ENCODE results near the gene CLIC4. TPM values are rescaled to one million over a fixed set of nuclear protein-coding genes. Genes with fewer than 3 reads are reported as not detected.
"Not testable (repeated sequence)": the region's sequence is repeated elsewhere in the genome, so short reads cannot be mapped to it uniquely, and the experiment has no call there.

CLIC4 gene
- total RNA-seq, result 10 to 100 TPM; 37.3 to 74.5 (median 45.6) TPM

DNA sequence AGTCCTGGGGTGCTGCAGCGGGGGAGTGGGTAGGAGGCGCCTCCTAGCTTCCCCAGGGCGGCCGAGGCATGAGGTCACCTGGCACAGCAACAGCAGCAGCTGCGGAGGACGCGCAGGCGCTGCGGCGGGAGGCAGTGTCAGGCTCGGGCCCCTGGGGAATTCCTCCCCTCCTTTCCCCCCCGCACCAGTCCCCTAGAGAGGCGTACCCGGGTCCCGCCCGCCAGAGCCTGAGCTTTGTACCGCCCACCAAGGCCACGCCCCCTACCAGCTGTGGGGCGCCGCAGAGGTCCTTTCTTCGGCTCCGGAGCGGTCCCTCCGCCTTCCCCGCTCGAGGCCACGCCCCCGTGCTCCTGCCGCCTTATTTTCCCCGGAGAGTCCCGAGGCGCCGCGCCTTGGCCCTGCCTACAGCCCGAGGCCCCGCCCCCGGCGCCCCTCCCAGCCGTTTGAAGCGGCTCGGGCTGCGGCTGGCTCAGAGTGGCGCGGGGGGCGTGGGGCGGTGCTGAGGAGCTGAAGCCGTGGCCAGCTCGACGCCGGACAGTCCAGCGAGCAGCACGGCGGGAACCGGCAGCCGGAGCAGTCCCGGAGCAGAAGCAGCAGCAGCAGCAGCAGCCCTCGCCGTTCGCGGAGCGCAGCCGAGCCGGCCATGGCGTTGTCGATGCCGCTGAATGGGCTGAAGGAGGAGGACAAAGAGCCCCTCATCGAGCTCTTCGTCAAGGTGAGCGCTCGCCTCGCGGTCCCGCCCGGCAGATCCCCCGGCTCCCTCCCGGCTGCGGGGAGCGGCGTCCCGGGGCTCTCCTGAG lies at the start of gene CLIC4:
Gene CLIC4 (plus strand): TSS at position 537 of the 800 bp plus-strand sequence. CDS start 107 bp downstream, at position 644.
- no peaks in the 10 kb centered on the region for H3K9me3 ChIP-seq
- in situ Hi-C loops (cut with MboI; ENCODE audit: low sequenced_read_pairs in 4 of 4), result no loop called here
- intact Hi-C loops (cut with DNase I; ENCODE audit: low total_unique reads), result loop anchor here (1.0 to 5.0 kb wide), 4 partner anchors 47 to 102 kb away; partner anchors contain the start of gene SRRM1
- H3K27ac ChIP-seq, result peak within 1 kb of the TSS; percentile 78 to 89 (median 82)
- DNase-seq (peak; percentile 98), ATAC-seq (peak; percentile 88 to 89)
- peak; percentile 92 to 97 for TF ChIP-seq POLR2A (IDR thresholded peaks at IDR 0.05)
- TF ChIP-seq, protein P1, sequence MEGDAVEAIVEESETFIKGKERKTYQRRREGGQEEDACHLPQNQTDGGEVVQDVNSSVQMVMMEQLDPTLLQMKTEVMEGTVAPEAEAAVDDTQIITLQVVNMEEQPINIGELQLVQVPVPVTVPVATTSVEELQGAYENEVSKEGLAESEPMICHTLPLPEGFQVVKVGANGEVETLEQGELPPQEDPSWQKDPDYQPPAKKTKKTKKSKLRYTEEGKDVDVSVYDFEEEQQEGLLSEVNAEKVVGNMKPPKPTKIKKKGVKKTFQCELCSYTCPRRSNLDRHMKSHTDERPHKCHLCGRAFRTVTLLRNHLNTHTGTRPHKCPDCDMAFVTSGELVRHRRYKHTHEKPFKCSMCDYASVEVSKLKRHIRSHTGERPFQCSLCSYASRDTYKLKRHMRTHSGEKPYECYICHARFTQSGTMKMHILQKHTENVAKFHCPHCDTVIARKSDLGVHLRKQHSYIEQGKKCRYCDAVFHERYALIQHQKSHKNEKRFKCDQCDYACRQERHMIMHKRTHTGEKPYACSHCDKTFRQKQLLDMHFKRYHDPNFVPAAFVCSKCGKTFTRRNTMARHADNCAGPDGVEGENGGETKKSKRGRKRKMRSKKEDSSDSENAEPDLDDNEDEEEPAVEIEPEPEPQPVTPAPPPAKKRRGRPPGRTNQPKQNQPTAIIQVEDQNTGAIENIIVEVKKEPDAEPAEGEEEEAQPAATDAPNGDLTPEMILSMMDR (IDR thresholded peaks at IDR 0.05 in 4 of 5, conservative IDR thresholded peaks at IDR 0.05 in 1 of 5), result peak in 3 of 5 experiments; percentile 26 to 49 (median 46)
- H3K4me3 ChIP-seq, result peak within 1 kb of the TSS; percentile 63 to 90 (median 68)
- H3K36me3 ChIP-seq, result no peaks in the 10 kb centered on the region
- peaks cover 0 to 3% (median 0%) of the 10 kb centered on the region in 3 donors for H3K27me3 ChIP-seq
- H3K4me1 ChIP-seq, result no peaks in the 10 kb centered on the region

DNA sequence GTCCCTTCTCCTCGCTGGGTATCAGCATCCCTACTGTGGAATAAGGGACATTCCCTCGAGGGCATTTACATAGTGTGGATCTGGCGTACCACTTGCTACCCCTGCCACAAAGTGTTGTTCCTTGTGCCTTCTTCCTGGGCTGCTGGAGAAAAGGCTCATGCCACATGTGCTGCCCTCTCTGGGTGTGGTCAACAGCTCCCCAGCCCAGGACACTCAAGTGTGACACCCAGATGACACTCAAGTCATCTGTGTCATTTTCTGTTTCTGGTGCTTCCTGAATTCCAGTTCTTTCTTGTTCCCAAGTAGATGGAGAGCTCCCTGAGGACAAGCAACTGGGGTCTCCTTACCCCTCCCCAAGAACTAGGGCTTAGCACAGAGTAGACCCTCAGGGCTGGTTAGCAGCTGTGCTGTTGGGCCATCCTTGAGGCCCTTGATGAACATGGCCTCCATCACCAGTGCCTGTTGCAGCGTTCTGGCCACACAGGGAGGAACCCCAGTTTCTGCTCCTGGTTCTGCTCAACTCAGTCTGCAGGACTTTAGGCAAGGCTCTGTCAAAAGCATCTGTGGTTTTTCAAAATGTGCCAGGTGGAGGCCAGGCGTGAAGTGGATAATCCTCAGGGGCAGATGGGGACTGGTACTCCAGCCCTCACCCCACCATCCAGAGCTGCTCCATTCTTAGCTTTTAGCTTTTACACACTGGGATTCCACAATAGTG lies 49.0 kb upstream of the CLIC4 start:
- no peak for DNase-seq
- Histone ChIP-seq H3K27ac (peak overlapping the region in 2 of 4 donors; percentile 22 to 43), H3K27me3 (no peaks in the 10 kb centered on the region), H3K9me3 (no peaks in the 10 kb centered on the region), H3K4me1 (peaks cover 0 to 11% of the 10 kb centered on the region in 2 donors), H3K36me3 (no peaks in the 10 kb centered on the region), H3K4me3 (no peak overlapping the region)
- TF ChIP-seq, protein P1 (IDR thresholded peaks at IDR 0.05 in 4 of 5, conservative IDR thresholded peaks at IDR 0.05 in 1 of 5), result no peak
- TF ChIP-seq POLR2A (IDR thresholded peaks at IDR 0.05), result no peak
- in situ Hi-C loops (cut with MboI; ENCODE audit: low sequenced_read_pairs in 4 of 4) (loop anchor here in 1 of 4 donors (25.0 kb wide), 1 partner anchor 516 kb away; no protein-coding TSS in a partner anchor), intact Hi-C loops (cut with DNase I; ENCODE audit: low total_unique reads) (no loop called here)
- ATAC-seq, result no peak

DNA sequence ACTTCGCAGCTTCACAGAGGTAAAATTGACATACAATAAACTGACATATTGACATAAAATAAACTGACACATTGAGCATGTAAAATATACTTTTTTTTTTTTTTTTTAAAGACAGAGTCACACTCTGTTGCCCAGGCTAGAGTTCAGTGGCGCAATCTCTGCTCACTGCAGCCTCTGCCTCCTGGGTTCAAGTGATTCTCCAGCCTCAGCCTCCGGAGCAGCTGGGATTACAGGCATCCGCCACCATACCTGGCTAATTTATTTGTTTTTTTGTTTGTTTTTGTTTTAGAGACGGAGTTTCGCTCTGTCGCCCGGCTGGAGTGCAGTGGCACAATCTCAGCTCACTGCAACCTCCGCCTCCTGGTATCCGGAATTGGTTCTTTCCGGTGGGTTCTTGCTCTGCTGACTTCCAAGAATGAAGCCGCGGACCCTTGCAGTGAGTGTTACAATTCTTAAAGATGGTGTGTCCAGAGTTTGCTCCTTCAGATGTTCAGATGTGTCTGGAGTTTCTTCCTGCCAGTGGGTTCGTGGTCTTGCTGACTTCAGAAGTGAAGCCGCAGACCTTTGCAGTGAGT lies 48.4 kb upstream of the CLIC4 start:
- intact Hi-C loops (cut with DNase I; ENCODE audit: low total_unique reads), result no loop called here
- DNase-seq (no peak), ATAC-seq (no peak)
- Histone ChIP-seq H3K36me3 (no peaks in the 10 kb centered on the region), H3K4me3 (no peak overlapping the region), H3K9me3 (no peaks in the 10 kb centered on the region), H3K4me1 (peaks cover 0 to 11% of the 10 kb centered on the region in 2 donors), H3K27ac (no peak overlapping the region), H3K27me3 (no peaks in the 10 kb centered on the region)
- TF ChIP-seq, protein P1 (IDR thresholded peaks at IDR 0.05 in 4 of 5, conservative IDR thresholded peaks at IDR 0.05 in 1 of 5), result no peak
- TF ChIP-seq POLR2A (IDR thresholded peaks at IDR 0.05), result no peak
- in situ Hi-C loops (cut with MboI; ENCODE audit: low sequenced_read_pairs in 4 of 4), result loop anchor here in 1 of 4 donors (25.0 kb wide), 1 partner anchor 515 kb away; no protein-coding TSS in a partner anchor

DNA sequence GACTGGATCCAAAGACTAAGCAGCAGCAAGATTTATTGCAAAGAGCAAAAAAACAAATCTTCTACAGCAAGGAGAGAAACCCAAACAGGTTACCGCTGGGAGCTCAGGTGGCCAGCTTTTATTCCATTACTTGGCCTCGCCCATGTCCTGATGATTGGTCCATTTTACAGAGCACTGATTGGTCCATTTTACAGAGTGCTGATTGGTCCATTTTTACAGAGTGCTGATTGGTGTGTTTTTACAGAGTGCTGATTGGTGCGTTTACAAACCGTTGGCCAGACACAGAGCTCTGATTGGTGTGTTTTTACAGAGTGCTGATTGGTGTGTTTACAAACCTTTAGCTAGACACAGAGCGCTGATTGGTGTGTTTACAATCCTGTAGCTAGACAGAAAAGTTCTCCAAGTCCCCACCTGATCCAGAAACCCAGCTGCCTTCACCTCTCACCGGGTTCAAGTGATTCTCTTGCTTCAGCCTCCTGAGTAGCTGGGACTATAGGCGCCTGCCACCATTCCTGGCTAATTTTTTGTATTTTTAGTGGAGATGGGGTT lies 47.7 kb upstream of the CLIC4 start:
- H3K27me3 ChIP-seq; H3K36me3 ChIP-seq; ATAC-seq; H3K27ac ChIP-seq; DNase-seq; H3K9me3 ChIP-seq; intact Hi-C loops (cut with DNase I; ENCODE audit: low total_unique reads); H3K4me3 ChIP-seq: not testable (repeated sequence)
- peaks cover 0 to 11% of the 10 kb centered on the region in 2 donors for H3K4me1 ChIP-seq
- in situ Hi-C loops (cut with MboI; ENCODE audit: low sequenced_read_pairs in 4 of 4), result loop anchor here in 1 of 4 donors (25.0 kb wide), 1 partner anchor 515 kb away; no protein-coding TSS in a partner anchor

DNA sequence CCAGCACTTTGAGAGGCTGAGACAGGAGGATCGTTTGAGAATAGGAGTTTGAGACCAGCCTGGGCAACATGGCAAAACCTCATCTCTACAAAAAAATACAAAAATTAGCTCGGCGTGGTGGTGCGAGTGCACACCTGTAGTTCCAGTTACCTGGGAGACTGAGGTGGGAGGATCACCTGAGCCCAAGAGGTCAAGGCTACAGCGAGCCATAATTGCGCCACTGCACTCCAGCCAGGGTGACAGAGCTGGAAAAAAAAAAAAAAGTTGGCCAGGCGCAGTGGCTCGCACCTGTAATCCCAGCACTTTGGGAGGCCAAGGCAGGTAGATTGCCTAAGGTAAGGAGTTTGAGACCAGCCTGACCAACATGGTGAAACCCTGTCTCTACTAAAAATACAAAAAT lies 46.9 kb upstream of the CLIC4 start:
- H3K9me3 ChIP-seq; ATAC-seq; H3K27ac ChIP-seq; H3K36me3 ChIP-seq; H3K4me3 ChIP-seq; H3K27me3 ChIP-seq; DNase-seq; intact Hi-C loops (cut with DNase I; ENCODE audit: low total_unique reads): not testable (repeated sequence)
- in situ Hi-C loops (cut with MboI; ENCODE audit: low sequenced_read_pairs in 4 of 4), result loop anchor here in 1 of 4 donors (25.0 kb wide), 1 partner anchor 514 kb away; no protein-coding TSS in a partner anchor
- H3K4me1 ChIP-seq, result peaks cover 0 to 11% of the 10 kb centered on the region in 2 donors
